ENCODE results near the gene CAPN10.

The CAPN10 gene

GRCh38 chr2:240555541-240556250 lies 30.8 kb upstream of the CAPN10 start:
- Histone ChIP-seq H3K9me3 (ENCODE audit: control insufficient read depth in 5 of 5, low read length in 5 of 5) (no peaks in the 10 kb centered on the region), H3K27me3 (ENCODE audit: control insufficient read depth in 5 of 5, insufficient read depth in 4 of 5, low read length in 5 of 5) (peaks cover 0 to 2% (median 0%) of the 10 kb centered on the region in 5 donors), H3K27ac (ENCODE audit: low read depth, low read length) (no peak overlapping the region), H3K4me1 (ENCODE audit: control insufficient read depth in 5 of 5, insufficient read depth in 5 of 5, low read length in 5 of 5) (peaks cover 0 to 38% (median 31%) of the 10 kb centered on the region in 5 donors), H3K9ac (ENCODE audit: low read length in 5 of 5) (no peak overlapping the region), H3K36me3 (ENCODE audit: control insufficient read depth in 5 of 5, insufficient read depth in 5 of 5, low read length in 5 of 5) (peaks cover 4 to 15% (median 9%) of the 10 kb centered on the region in 5 donors), H3K4me3 (ENCODE audit: low read depth in 1 of 5, low read length in 5 of 5) (no peak overlapping the region)

DNA sequence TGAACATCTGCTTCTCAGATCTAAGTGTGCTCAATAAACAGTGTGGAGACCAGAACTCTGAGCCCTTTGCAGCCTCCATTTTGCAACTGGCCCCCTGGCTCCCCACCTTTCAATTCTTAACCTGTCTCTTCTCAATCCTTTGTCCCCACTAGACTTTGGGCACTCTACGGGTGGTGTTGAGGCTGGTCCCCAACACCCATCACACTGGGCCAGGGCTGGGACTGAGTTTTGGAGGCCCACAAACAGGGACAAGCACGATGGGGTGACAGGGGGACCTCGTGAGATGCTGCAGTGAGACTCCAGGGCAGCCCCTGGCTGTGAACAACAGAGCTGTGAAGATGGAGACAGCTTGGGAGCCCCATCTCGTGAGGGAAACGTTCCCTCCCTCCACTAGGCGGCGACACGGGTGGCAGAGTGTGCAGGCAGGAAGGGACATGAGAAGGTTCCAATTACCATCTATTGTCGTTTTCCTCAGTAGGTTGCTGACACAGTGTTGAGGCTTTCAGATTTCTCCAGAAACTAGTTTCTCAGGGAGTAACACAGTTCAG lies 29.9 kb upstream of the CAPN10 start:
- Histone ChIP-seq H3K4me3 (ENCODE audit: low read depth in 1 of 5, low read length in 5 of 5) (peak overlapping the region in 1 of 5 donors; percentile 54), H3K9me3 (ENCODE audit: control insufficient read depth in 5 of 5, low read length in 5 of 5) (no peaks in the 10 kb centered on the region), H3K27ac (ENCODE audit: low read depth, low read length) (no peak overlapping the region), H3K4me1 (ENCODE audit: control insufficient read depth in 5 of 5, insufficient read depth in 5 of 5, low read length in 5 of 5) (peaks cover 0 to 43% (median 36%) of the 10 kb centered on the region in 5 donors), H3K9ac (ENCODE audit: low read length in 5 of 5) (peak overlapping the region in 2 of 5 donors; percentile 21 to 45), H3K27me3 (ENCODE audit: control insufficient read depth in 5 of 5, insufficient read depth in 4 of 5, low read length in 5 of 5) (peaks cover 0 to 2% (median 0%) of the 10 kb centered on the region in 5 donors), H3K36me3 (ENCODE audit: control insufficient read depth in 5 of 5, insufficient read depth in 5 of 5, low read length in 5 of 5) (peaks cover 4 to 10% (median 6%) of the 10 kb centered on the region in 5 donors)

DNA sequence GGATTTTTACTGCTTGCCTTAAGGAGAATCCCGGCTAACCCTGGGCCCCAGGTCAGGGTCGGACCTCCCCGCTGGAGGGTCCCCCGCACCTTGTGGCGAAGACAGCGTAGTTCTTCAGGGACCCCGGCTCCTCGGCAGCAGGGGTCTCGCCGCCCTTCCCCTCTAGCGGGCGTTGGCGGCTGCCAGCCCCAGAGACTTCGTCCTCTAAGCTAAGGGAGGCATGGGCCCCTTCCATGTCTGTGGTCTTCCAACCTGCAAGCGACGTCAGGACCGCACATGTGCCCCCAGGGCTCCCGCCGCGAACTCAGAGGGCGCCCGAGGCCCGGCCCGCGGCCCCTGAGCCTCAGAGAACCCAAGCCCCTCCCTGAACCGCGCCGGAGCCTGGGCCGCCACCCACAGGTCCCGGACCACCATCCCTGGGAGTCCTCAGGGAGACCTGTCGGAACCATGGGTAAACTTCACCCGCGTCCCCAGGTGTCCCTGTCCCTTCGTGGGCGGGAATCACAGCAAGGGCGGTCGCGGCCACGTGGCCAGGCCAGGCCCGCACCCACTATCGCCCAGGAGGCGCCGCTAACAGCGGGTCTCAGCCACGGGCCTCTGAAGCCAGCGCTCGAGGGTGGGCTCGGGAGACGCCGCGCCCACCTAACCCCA lies 29.3 kb upstream of the CAPN10 start:
- H3K36me3 ChIP-seq (ENCODE audit: control insufficient read depth in 5 of 5, insufficient read depth in 5 of 5, low read length in 5 of 5): peaks cover 4 to 9% (median 5%) of the 10 kb centered on the region in 5 donors
- no peaks in the 10 kb centered on the region for H3K9me3 ChIP-seq (ENCODE audit: control insufficient read depth in 5 of 5, low read length in 5 of 5)
- peaks cover 0 to 49% (median 41%) of the 10 kb centered on the region in 5 donors for H3K4me1 ChIP-seq (ENCODE audit: control insufficient read depth in 5 of 5, insufficient read depth in 5 of 5, low read length in 5 of 5)
- peak overlapping the region in 2 of 5 donors; percentile 21 to 45 for H3K9ac ChIP-seq (ENCODE audit: low read length in 5 of 5)
- H3K27me3 ChIP-seq (ENCODE audit: control insufficient read depth in 5 of 5, insufficient read depth in 4 of 5, low read length in 5 of 5): peaks cover 0 to 2% (median 0%) of the 10 kb centered on the region in 5 donors
- peak overlapping the region in 4 of 5 donors; percentile 17 to 54 (median 39) for H3K4me3 ChIP-seq (ENCODE audit: low read depth in 1 of 5, low read length in 5 of 5)
- no peak overlapping the region for H3K27ac ChIP-seq (ENCODE audit: low read depth, low read length)

- Histone ChIP-seq H3K9ac (ENCODE audit: low read length in 5 of 5) (peak within 1 kb of the TSS in 2 of 5 donors; percentile 21 to 45), H3K4me3 (ENCODE audit: low read depth in 1 of 5, low read length in 5 of 5) (peak within 1 kb of the TSS; percentile 19 to 54 (median 42)), H3K27me3 (ENCODE audit: control insufficient read depth in 5 of 5, insufficient read depth in 4 of 5, low read length in 5 of 5) (peaks cover 0 to 2% (median 0%) of the 10 kb centered on the region in 5 donors), H3K27ac (ENCODE audit: low read depth, low read length) (no peak within 1 kb of the TSS), H3K4me1 (ENCODE audit: control insufficient read depth in 5 of 5, insufficient read depth in 5 of 5, low read length in 5 of 5) (peaks cover 0 to 54% (median 47%) of the 10 kb centered on the region in 5 donors), H3K36me3 (ENCODE audit: control insufficient read depth in 5 of 5, insufficient read depth in 5 of 5, low read length in 5 of 5) (peaks cover 0 to 9% (median 2%) of the 10 kb centered on the region in 5 donors), H3K9me3 (ENCODE audit: control insufficient read depth in 5 of 5, low read length in 5 of 5) (no peaks in the 10 kb centered on the region)
Observed at GRCh38 chr2:240557808-240558207, 28.7 kb upstream of the CAPN10 start, which contains the start of gene ANKMY1. Gene ANKMY1, minus strand, starts transcription at chr2:240557988. Its CDS starts 653 bp downstream, at chr2:240557335.

DNA sequence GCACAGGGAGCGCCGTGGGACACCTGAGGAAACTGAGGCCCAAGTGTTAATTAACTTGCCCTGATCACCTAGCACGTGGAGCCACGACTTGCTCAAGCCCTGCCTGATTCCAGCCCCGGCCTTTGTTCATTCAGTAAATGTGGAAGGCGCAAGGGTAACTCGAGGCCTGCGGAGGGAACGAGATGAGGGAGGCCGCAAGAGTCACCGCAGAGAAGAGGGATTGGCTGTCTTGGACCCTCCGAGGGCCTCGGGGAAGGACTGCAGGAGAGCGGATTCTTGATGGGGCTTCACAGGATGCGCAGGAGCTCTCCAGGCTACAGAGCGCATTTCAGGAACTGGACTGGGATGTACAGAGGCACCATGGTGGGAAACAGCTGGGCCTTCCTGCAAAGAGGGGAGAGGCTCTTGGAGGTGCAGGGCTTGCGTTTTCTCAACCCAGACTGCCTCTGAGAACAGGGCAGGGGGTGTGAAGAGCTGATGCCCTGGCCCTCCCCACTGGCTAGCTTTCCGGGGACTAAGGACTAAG lies 28.2 kb upstream of the CAPN10 start:
- peaks cover 0 to 54% (median 48%) of the 10 kb centered on the region in 5 donors for H3K4me1 ChIP-seq (ENCODE audit: control insufficient read depth in 5 of 5, insufficient read depth in 5 of 5, low read length in 5 of 5)
- H3K27ac ChIP-seq (ENCODE audit: low read depth, low read length): no peak overlapping the region
- H3K9ac ChIP-seq (ENCODE audit: low read length in 5 of 5): peak overlapping the region in 1 of 5 donors; percentile 29

GRCh38 chr2:240559286-240559685 lies 27.2 kb upstream of the CAPN10 start:
- peaks cover 0 to 2% (median 0%) of the 10 kb centered on the region in 5 donors for H3K27me3 ChIP-seq (ENCODE audit: control insufficient read depth in 5 of 5, insufficient read depth in 4 of 5, low read length in 5 of 5)
- H3K4me3 ChIP-seq (ENCODE audit: low read depth in 1 of 5, low read length in 5 of 5): peak overlapping the region in 1 of 5 donors; percentile 2
- H3K9me3 ChIP-seq (ENCODE audit: control insufficient read depth in 5 of 5, low read length in 5 of 5): no peaks in the 10 kb centered on the region
- H3K4me1 ChIP-seq (ENCODE audit: control insufficient read depth in 5 of 5, insufficient read depth in 5 of 5, low read length in 5 of 5): peaks cover 0 to 51% (median 47%) of the 10 kb centered on the region in 5 donors
- H3K9ac ChIP-seq (ENCODE audit: low read length in 5 of 5): no peak overlapping the region
- H3K27ac ChIP-seq (ENCODE audit: low read depth, low read length): peak overlapping the region; percentile 92
- peaks cover 0 to 3% (median 0%) of the 10 kb centered on the region in 5 donors for H3K36me3 ChIP-seq (ENCODE audit: control insufficient read depth in 5 of 5, insufficient read depth in 5 of 5, low read length in 5 of 5)

More for the DNA sequence above, 28.2 kb upstream of the CAPN10 start:
- peaks cover 0 to 9% (median 0%) of the 10 kb centered on the region in 5 donors for H3K36me3 ChIP-seq (ENCODE audit: control insufficient read depth in 5 of 5, insufficient read depth in 5 of 5, low read length in 5 of 5)
- H3K4me3 ChIP-seq (ENCODE audit: low read depth in 1 of 5, low read length in 5 of 5): peak overlapping the region in 4 of 5 donors; percentile 19 to 54 (median 44)
- no peaks in the 10 kb centered on the region for H3K9me3 ChIP-seq (ENCODE audit: control insufficient read depth in 5 of 5, low read length in 5 of 5)
- peaks cover 0 to 2% (median 0%) of the 10 kb centered on the region in 5 donors for H3K27me3 ChIP-seq (ENCODE audit: control insufficient read depth in 5 of 5, insufficient read depth in 4 of 5, low read length in 5 of 5)

- peak within 1 kb of the TSS in 4 of 5 donors; percentile 70 to 87 (median 84) for H3K9ac ChIP-seq (ENCODE audit: low read length in 5 of 5)
- H3K27me3 ChIP-seq (ENCODE audit: control insufficient read depth in 5 of 5, insufficient read depth in 4 of 5, low read length in 5 of 5): peaks cover 0 to 2% (median 0%) of the 10 kb centered on the region in 5 donors
- H3K9me3 ChIP-seq (ENCODE audit: control insufficient read depth in 5 of 5, low read length in 5 of 5): no peaks in the 10 kb centered on the region
- peak within 1 kb of the TSS; percentile 70 to 80 (median 73) for H3K4me3 ChIP-seq (ENCODE audit: low read depth in 1 of 5, low read length in 5 of 5)
- peak within 1 kb of the TSS; percentile 92 for H3K27ac ChIP-seq (ENCODE audit: low read depth, low read length)
- peaks cover 0 to under 1% (median 0%) of the 10 kb centered on the region in 5 donors for H3K36me3 ChIP-seq (ENCODE audit: control insufficient read depth in 5 of 5, insufficient read depth in 5 of 5, low read length in 5 of 5)
- H3K4me1 ChIP-seq (ENCODE audit: control insufficient read depth in 5 of 5, insufficient read depth in 5 of 5, low read length in 5 of 5): peaks cover 0 to 54% (median 47%) of the 10 kb centered on the region in 5 donors
Observed at GRCh38 chr2:240560084-240560479, 26.5 kb upstream of the CAPN10 start, which contains the start of gene DUSP28. Gene DUSP28, plus strand, starts transcription at chr2:240560357. Its CDS starts 328 bp downstream, at chr2:240560685.

DNA sequence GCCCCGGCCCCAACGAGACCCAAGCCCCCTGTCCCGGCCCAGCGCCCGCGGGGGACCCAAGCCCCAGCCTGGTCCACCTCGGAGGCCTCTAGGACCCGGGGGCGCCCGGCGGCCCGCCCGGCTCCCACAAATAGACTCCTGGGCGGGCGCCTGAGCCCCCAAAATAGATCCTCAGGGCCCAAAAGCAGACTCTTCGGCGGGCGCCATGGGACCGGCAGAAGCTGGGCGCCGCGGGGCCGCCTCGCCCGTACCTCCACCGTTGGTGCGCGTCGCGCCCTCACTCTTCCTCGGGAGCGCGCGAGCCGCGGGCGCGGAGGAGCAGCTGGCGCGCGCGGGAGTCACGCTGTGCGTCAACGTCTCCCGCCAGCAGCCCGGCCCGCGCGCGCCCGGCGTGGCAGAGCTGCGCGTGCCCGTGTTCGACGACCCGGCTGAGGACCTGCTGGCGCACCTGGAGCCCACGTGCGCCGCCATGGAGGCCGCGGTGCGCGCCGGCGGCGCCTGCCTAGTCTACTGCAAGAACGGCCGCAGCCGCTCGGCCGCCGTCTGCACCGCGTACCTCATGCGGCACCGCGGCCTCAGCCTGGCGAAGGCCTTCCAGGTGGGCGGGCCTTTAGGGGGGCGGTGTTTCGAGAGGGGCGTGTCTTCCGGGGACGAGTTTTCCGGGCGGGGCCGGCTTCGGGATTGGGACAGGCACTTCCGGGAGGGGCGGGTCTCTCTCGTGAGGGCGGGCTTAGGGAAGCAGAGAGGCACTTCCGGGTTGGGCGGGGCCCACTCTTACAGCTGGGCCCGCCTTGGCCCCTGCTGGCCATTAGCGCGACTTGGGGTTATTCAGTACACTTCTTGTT lies 25.8 kb upstream of the CAPN10 start:
- Histone ChIP-seq H3K9me3 (ENCODE audit: control insufficient read depth in 5 of 5, low read length in 5 of 5) (no peaks in the 10 kb centered on the region), H3K9ac (ENCODE audit: low read length in 5 of 5) (peak overlapping the region in 4 of 5 donors; percentile 70 to 87 (median 84)), H3K4me1 (ENCODE audit: control insufficient read depth in 5 of 5, insufficient read depth in 5 of 5, low read length in 5 of 5) (peaks cover 0 to 60% (median 54%) of the 10 kb centered on the region in 5 donors), H3K27ac (ENCODE audit: low read depth, low read length) (peak overlapping the region; percentile 92), H3K27me3 (ENCODE audit: control insufficient read depth in 5 of 5, insufficient read depth in 4 of 5, low read length in 5 of 5) (peaks cover 0 to 2% (median 0%) of the 10 kb centered on the region in 5 donors), H3K4me3 (ENCODE audit: low read depth in 1 of 5, low read length in 5 of 5) (peak overlapping the region; percentile 70 to 80 (median 73)), H3K36me3 (ENCODE audit: control insufficient read depth in 5 of 5, insufficient read depth in 5 of 5, low read length in 5 of 5) (no peaks in the 10 kb centered on the region)
